Transverse colon (tissue), 4 donors: Measurements from ENCODE around the gene ERICH6B. TPM values are rescaled to one million over a fixed set of nuclear protein-coding genes. Genes with fewer than 3 reads are reported as not detected.

Source experiments
- DNase-seq: peaks from one replicate; pipeline ENCODE4 v3.0.0-alpha.2; 2019
- H3K27ac ChIP-seq, 4 donors: fragments of 200-600 bp; sonication (generic); 2 replicates each; pipeline ENCODE4 v1.5.1; 2016 to 2018; ENCODE audit warnings: inconsistent platforms in 4 of 4
- H3K27me3 ChIP-seq: fragments of 200-600 bp; sonication (generic); 2 replicates; pipeline ENCODE4 v1.5.1; 2017; ENCODE audit warnings: inconsistent platforms
- H3K36me3 ChIP-seq, 4 donors: fragments of 200-600 bp; sonication (generic); 2 replicates each; pipeline ENCODE4 v1.5.1; 2017 to 2019; ENCODE audit warnings: inconsistent platforms in 4 of 4
- H3K4me1 ChIP-seq, 4 donors: fragments of 200-600 bp; sonication (generic); 2 replicates each; pipeline ENCODE4 v1.5.1; 2017 to 2020; ENCODE audit warnings: inconsistent platforms in 4 of 4
- H3K4me3 ChIP-seq, 4 donors: fragments of 200-600 bp; sonication (generic); 1 replicate in 1 of 4; 2 replicates in 3 of 4; pipeline versions ENCODE4 v1.5.1 to v1.6.1; 2017 to 2019; ENCODE audit warnings: inconsistent platforms in 4 of 4
- H3K9me3 ChIP-seq, 2 donors: fragments of 200-600 bp; sonication (generic); 2 replicates each; pipeline ENCODE4 v1.5.1; 2017 to 2019; ENCODE audit warnings: inconsistent platforms in 2 of 2
- CTCF ChIP-seq, 5 experiments: fragments of 200-600 bp in 3 of 5; fragments of 450-650 bp in 2 of 5; sonication (generic) in 3 of 5; IDR thresholded peaks; 1 replicate in 2 of 5; 2 replicates in 3 of 5; pipeline ENCODE4 v1.5.1; 2016 to 2017; ENCODE audit warnings: antibody characterized with exemption in 5 of 5, inconsistent platforms in 3 of 5, mild to moderate bottlenecking in 2 of 5, moderate library complexity in 1 of 5
- EP300 ChIP-seq: sonication (generic); formaldehyde crosslinking; IDR thresholded peaks from one replicate; pipeline ENCODE4 v1.6.1; 2017; ENCODE audit warnings: antibody characterized with exemption, low read depth
- POLR2A ChIP-seq: fragments of 450-650 bp; IDR thresholded peaks from one replicate; pipeline ENCODE4 v1.6.1; 2016; ENCODE audit warnings: antibody characterized with exemption, mild to moderate bottlenecking, moderate library complexity
- POLR2AphosphoS5 ChIP-seq, 3 donors: sonication (generic); formaldehyde crosslinking; IDR thresholded peaks; one replicate each; pipeline ENCODE4 v1.6.1; 2016; ENCODE audit warnings: antibody characterized with exemption in 3 of 3
- WGBS, 2 donors: methylation state at CpG; one replicate each; pipeline ENCODE4 v1.1.5; 2018; ENCODE audit warnings: low coverage in 1 of 2; 5-methylcytosine and 5-hydroxymethylcytosine counted together
- in situ Hi-C, 4 donors: fragments of 200-750 bp; cut with MboI; loops; one replicate each; pipeline versions ENCODE4 v1.15.0 to v1.15.1; 2017; ENCODE audit warnings: low sequenced_read_pairs in 3 of 4, low pct_ligation_motif_present in 1 of 4, low pct_unique_long_range_greater_than_20kb in 1 of 4
- intact Hi-C: fragments of 100-400 bp; cut with DNase I; formaldehyde crosslinking; loops from one replicate; pipeline ENCODE4 v1.15.1; 2023; ENCODE audit warnings: low total_unique reads
- total RNA-seq, 4 donors: library from RNA; depleted of rRNA; stranded (reverse); fragments of >200 nt; gene quantifications; one replicate each; pipeline ENCODE4 v1.1.0, GENCODE V29; 2016

ERICH6B gene
- total RNA-seq, 4 donors from 2014 or later = not detected

- peaks cover 0 to 63% (median 23%) of the 10 kb centered on the region in 4 donors for H3K36me3 ChIP-seq
- in situ Hi-C loops (loop anchor here in 1 of 4 donors (25.0 kb wide), 1 partner anchor 465 kb away; no protein-coding TSS in a partner anchor), intact Hi-C loops (no loop called here)
- H3K9me3 ChIP-seq = no peaks in the 10 kb centered on the region
- TF ChIP-seq EP300 (no peak), POLR2A (no peak)
- no peak overlapping the region for H3K4me3 ChIP-seq
- WGBS, 2 donors = 82 to 86% methylated on average over 2 of the region's 2 CpGs
- H3K4me1 ChIP-seq = peaks cover 0 to 6% (median 0%) of the 10 kb centered on the region in 4 donors
- H3K27me3 ChIP-seq = no peaks in the 10 kb centered on the region
- no peak overlapping the region for H3K27ac ChIP-seq
- no peak for DNase-seq
These were observed 93.0 kb downstream of the ERICH6B start for GRCh38 chr13:45522571-45522970.

GRCh38 chr13:45521297-45521696, 94.2 kb downstream of the ERICH6B start:
- H3K36me3 ChIP-seq = peaks cover 0 to 66% (median 27%) of the 10 kb centered on the region in 4 donors
- 80% methylated on average over 3 to 4 of the region's 4 CpGs for WGBS, 2 donors
- no peaks in the 10 kb centered on the region for H3K27me3 ChIP-seq
- no peak for TF ChIP-seq CTCF (IDR thresholded peaks at IDR 0.05)
- H3K27ac ChIP-seq = no peak overlapping the region
- intact Hi-C loops (no loop called here), in situ Hi-C loops (loop anchor here in 1 of 4 donors (25.0 kb wide), 1 partner anchor 466 kb away; no protein-coding TSS in a partner anchor)
- H3K4me3 ChIP-seq = no peak overlapping the region
- H3K4me1 ChIP-seq = no peaks in the 10 kb centered on the region
- H3K9me3 ChIP-seq = no peaks in the 10 kb centered on the region
- DNase-seq = no peak

GRCh38 chr13:45519493-45519892, 96.0 kb downstream of the ERICH6B start:
- Histone ChIP-seq H3K4me3 (no peak overlapping the region), H3K36me3 (peaks cover 0 to 69% (median 32%) of the 10 kb centered on the region in 4 donors), H3K27me3 (no peaks in the 10 kb centered on the region), H3K9me3 (no peaks in the 10 kb centered on the region), H3K27ac (no peak overlapping the region), H3K4me1 (no peaks in the 10 kb centered on the region)
- DNase-seq = no peak
- no peak for TF ChIP-seq CTCF (IDR thresholded peaks at IDR 0.05)
- no peak for TF ChIP-seq EP300
- no peak for TF ChIP-seq POLR2AphosphoS5 (IDR thresholded peaks at IDR 0.05)
- no peak for TF ChIP-seq POLR2A
- in situ Hi-C loops (loop anchor here in 1 of 4 donors (25.0 kb wide), 1 partner anchor 468 kb away; no protein-coding TSS in a partner anchor), intact Hi-C loops (no loop called here)
- 77 to 84% methylated on average over 4 of the region's 4 CpGs for WGBS, 2 donors

- WGBS, 2 donors = 72 to 83% methylated on average over 4 of the region's 4 CpGs
- intact Hi-C loops = no loop called here
These were observed 96.9 kb downstream of the ERICH6B start for GRCh38 chr13:45518525-45519245.

More at GRCh38 chr13:45518525-45519245, 96.9 kb downstream of the ERICH6B start:
- Histone ChIP-seq H3K4me3 (no peak overlapping the region), H3K9me3 (no peaks in the 10 kb centered on the region), H3K36me3 (peaks cover 0 to 65% (median 28%) of the 10 kb centered on the region in 4 donors), H3K4me1 (no peaks in the 10 kb centered on the region), H3K27me3 (no peaks in the 10 kb centered on the region), H3K27ac (no peak overlapping the region)
- in situ Hi-C loops = loop anchor here in 1 of 4 donors (25.0 kb wide), 1 partner anchor 469 kb away; no protein-coding TSS in a partner anchor
- no peak for DNase-seq
- no peak for TF ChIP-seq EP300
- TF ChIP-seq POLR2AphosphoS5 (IDR thresholded peaks at IDR 0.05) = no peak
- no peak for TF ChIP-seq POLR2A
- no peak for TF ChIP-seq CTCF (IDR thresholded peaks at IDR 0.05)
